ENCODE measurements around the gene DPH6.
"Not testable (repeated sequence)": the region's sequence is repeated elsewhere in the genome, so short reads cannot be mapped to it uniquely, and the experiment has no call there.

The DPH6 gene

GRCh38 chr15:35329521-35329961, 216.4 kb downstream of the DPH6 start:
- DNase-seq (ENCODE audit: low read depth) = no peak

GRCh38 chr15:35328836-35329235, 217.1 kb downstream of the DPH6 start:
- DNase-seq (ENCODE audit: low read depth) = not testable (repeated sequence)

- DNase-seq (ENCODE audit: low read depth) = no peak
Measured at GRCh38 chr15:35327789-35328188, 218.2 kb downstream of the DPH6 start.

- DNase-seq (ENCODE audit: low read depth) = no peak
Measured at GRCh38 chr15:35325374-35325941, 220.5 kb downstream of the DPH6 start.

- DNase-seq (ENCODE audit: low read depth) = no peak
Measured at GRCh38 chr15:35323141-35323540, 222.8 kb downstream of the DPH6 start.

GRCh38 chr15:35321926-35322325, 224.0 kb downstream of the DPH6 start:
- no peak for DNase-seq (ENCODE audit: low read depth)

GRCh38 chr15:35320911-35321310, 225.1 kb downstream of the DPH6 start:
- no peak for DNase-seq (ENCODE audit: low read depth)

All from stimulated activated CD8-positive, alpha-beta memory T cell treated with anti-CD3 and anti-CD28 coated beads, Interleukin-12 subunit alpha, Interleukin-12 subunit beta, amount 100 ng/mL, for 1 hour (primary cell).